ENCODE measurements around the gene KLK2.

Gene KLK2

DNA sequence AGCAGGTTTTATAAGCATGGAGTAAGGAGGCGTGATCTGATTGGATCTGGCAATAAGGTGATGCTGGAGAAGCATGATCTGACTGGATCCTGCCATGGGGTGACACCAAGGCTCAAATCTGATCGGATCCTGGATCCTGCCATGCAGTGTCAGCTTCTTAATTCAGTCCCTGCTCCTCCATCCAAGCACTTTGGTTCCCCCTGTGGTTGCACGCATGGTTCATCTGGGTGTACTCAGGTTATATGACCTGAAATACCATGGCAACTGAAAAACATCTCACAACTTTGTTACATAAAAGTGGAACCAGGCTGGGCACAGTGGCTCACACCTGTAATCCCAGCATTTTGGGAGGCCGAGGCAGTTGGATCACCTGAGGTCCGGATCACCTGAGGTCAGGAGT, 55.6 kb downstream of the KLK2 start:
- DNase-seq, result no peak
